Activated naive CD8-positive, alpha-beta T cell treated with anti-CD3 and anti-CD28 coated beads, Interleukin-2, amount 50 U/mL, for 24 hours (primary cell): ENCODE data around the gene CD46.

Experiments
- ATAC-seq: fragments of 150-1000 bp; cut with Tn5 transposase; one replicate; pipeline ENCODE4 v1.10.0; 2021
- DNase-seq: peaks from one replicate; pipeline ENCODE4 v3.0.0; 2021
- H3K27ac Mint-ChIP-seq: one replicate; pipeline ENCODE4 v1.8.0; 2021; ENCODE audit warnings: mild to moderate bottlenecking, mixed read lengths
- H3K27me3 Mint-ChIP-seq: one replicate; pipeline ENCODE4 v1.8.0; 2021; ENCODE audit warnings: mixed read lengths
- H3K36me3 Mint-ChIP-seq: one replicate; pipeline ENCODE4 v1.8.0; 2021; ENCODE audit warnings: low read depth, mixed read lengths
- H3K4me1 Mint-ChIP-seq: one replicate; pipeline ENCODE4 v1.8.0; 2021; ENCODE audit warnings: mixed read lengths
- H3K4me3 Mint-ChIP-seq: one replicate; pipeline ENCODE4 v1.8.0; 2021; ENCODE audit warnings: mild to moderate bottlenecking, moderate library complexity, mixed read lengths
- H3K9me3 Mint-ChIP-seq: one replicate; pipeline ENCODE4 v1.8.0; 2021; ENCODE audit warnings: mixed read lengths

The CD46 gene

GRCh38 chr1:207798847-207799246, 47.0 kb downstream of the CD46 start:
- DNase-seq (no peak), ATAC-seq (peak; percentile 58)
- peaks cover 35% of the 10 kb centered on the region for H3K4me1 Mint-ChIP-seq
- H3K27me3 Mint-ChIP-seq: no peaks in the 10 kb centered on the region
- H3K4me3 Mint-ChIP-seq: no peak overlapping the region
- no peaks in the 10 kb centered on the region for H3K9me3 Mint-ChIP-seq
- H3K36me3 Mint-ChIP-seq: peaks cover 3% of the 10 kb centered on the region
- no peak overlapping the region for H3K27ac Mint-ChIP-seq

GRCh38 chr1:207799989-207800648, 48.3 kb downstream of the CD46 start:
- no peak for ATAC-seq
- DNase-seq: no peak
- Mint-ChIP-seq H3K9me3 (no peaks in the 10 kb centered on the region), H3K4me3 (no peak overlapping the region), H3K4me1 (peaks cover 35% of the 10 kb centered on the region), H3K27ac (no peak overlapping the region), H3K27me3 (no peaks in the 10 kb centered on the region), H3K36me3 (peaks cover 6% of the 10 kb centered on the region)

GRCh38 chr1:207801819-207802218, 50.0 kb downstream of the CD46 start:
- Mint-ChIP-seq H3K36me3 (peaks cover 7% of the 10 kb centered on the region), H3K4me1 (peaks cover 37% of the 10 kb centered on the region)

GRCh38 chr1:207803678-207804077, 51.8 kb downstream of the CD46 start:
- Mint-ChIP-seq H3K27me3 (no peaks in the 10 kb centered on the region), H3K4me3 (no peak overlapping the region), H3K36me3 (peaks cover 15% of the 10 kb centered on the region), H3K27ac (no peak overlapping the region), H3K9me3 (no peaks in the 10 kb centered on the region), H3K4me1 (peaks cover 36% of the 10 kb centered on the region)
- ATAC-seq (no peak), DNase-seq (no peak)

More at GRCh38 chr1:207801819-207802218, 50.0 kb downstream of the CD46 start:
- ATAC-seq (no peak), DNase-seq (no peak)
- no peaks in the 10 kb centered on the region for H3K27me3 Mint-ChIP-seq
- H3K4me3 Mint-ChIP-seq: no peak overlapping the region
- no peaks in the 10 kb centered on the region for H3K9me3 Mint-ChIP-seq
- no peak overlapping the region for H3K27ac Mint-ChIP-seq

GRCh38 chr1:207804721-207805468, 53.0 kb downstream of the CD46 start:
- Mint-ChIP-seq H3K4me1 (peaks cover 30% of the 10 kb centered on the region), H3K27ac (no peak overlapping the region)

GRCh38 chr1:207805841-207806421, 54.1 kb downstream of the CD46 start:
- H3K36me3 Mint-ChIP-seq: peaks cover 24% of the 10 kb centered on the region
- H3K4me3 Mint-ChIP-seq: no peak overlapping the region
- DNase-seq (no peak), ATAC-seq (no peak)
- peak overlapping the region; percentile 35 for H3K27ac Mint-ChIP-seq
- H3K4me1 Mint-ChIP-seq: peaks cover 35% of the 10 kb centered on the region
- no peaks in the 10 kb centered on the region for H3K9me3 Mint-ChIP-seq
- no peaks in the 10 kb centered on the region for H3K27me3 Mint-ChIP-seq

More at GRCh38 chr1:207804721-207805468, 53.0 kb downstream of the CD46 start:
- ATAC-seq: no peak
- no peaks in the 10 kb centered on the region for H3K27me3 Mint-ChIP-seq
- no peak for DNase-seq
- no peaks in the 10 kb centered on the region for H3K9me3 Mint-ChIP-seq
- no peak overlapping the region for H3K4me3 Mint-ChIP-seq
- peaks cover 19% of the 10 kb centered on the region for H3K36me3 Mint-ChIP-seq

GRCh38 chr1:207806531-207807325, 54.9 kb downstream of the CD46 start:
- no peaks in the 10 kb centered on the region for H3K27me3 Mint-ChIP-seq
- no peaks in the 10 kb centered on the region for H3K9me3 Mint-ChIP-seq
- H3K4me3 Mint-ChIP-seq: no peak overlapping the region
- DNase-seq: no peak
- no peak for ATAC-seq
- H3K4me1 Mint-ChIP-seq: peaks cover 37% of the 10 kb centered on the region
- peaks cover 24% of the 10 kb centered on the region for H3K36me3 Mint-ChIP-seq
- peak overlapping the region; percentile 74 for H3K27ac Mint-ChIP-seq

GRCh38 chr1:207807326-207807689, 55.5 kb downstream of the CD46 start:
- Mint-ChIP-seq H3K27ac (peak overlapping the region; percentile 74), H3K4me1 (peaks cover 43% of the 10 kb centered on the region), H3K36me3 (peaks cover 27% of the 10 kb centered on the region), H3K27me3 (no peaks in the 10 kb centered on the region), H3K9me3 (no peaks in the 10 kb centered on the region), H3K4me3 (no peak overlapping the region)
- no peak for ATAC-seq
- DNase-seq: no peak

GRCh38 chr1:207807690-207808321, 56.0 kb downstream of the CD46 start:
- Mint-ChIP-seq H3K4me1 (peaks cover 43% of the 10 kb centered on the region), H3K4me3 (no peak overlapping the region), H3K27me3 (no peaks in the 10 kb centered on the region), H3K36me3 (peaks cover 27% of the 10 kb centered on the region), H3K27ac (peak overlapping the region; percentile 74), H3K9me3 (no peaks in the 10 kb centered on the region)
- ATAC-seq (no peak), DNase-seq (no peak)

GRCh38 chr1:207808322-207808705, 56.5 kb downstream of the CD46 start:
- no peak for DNase-seq
- Mint-ChIP-seq H3K9me3 (no peaks in the 10 kb centered on the region), H3K27ac (peak overlapping the region; percentile 12), H3K4me1 (peaks cover 46% of the 10 kb centered on the region), H3K27me3 (no peaks in the 10 kb centered on the region), H3K4me3 (no peak overlapping the region), H3K36me3 (peaks cover 27% of the 10 kb centered on the region)
- ATAC-seq: no peak

GRCh38 chr1:207808911-207809555, 57.2 kb downstream of the CD46 start:
- Mint-ChIP-seq H3K27me3 (no peaks in the 10 kb centered on the region), H3K36me3 (peaks cover 28% of the 10 kb centered on the region), H3K4me1 (peaks cover 47% of the 10 kb centered on the region), H3K27ac (peak overlapping the region; percentile 36), H3K4me3 (no peak overlapping the region), H3K9me3 (no peaks in the 10 kb centered on the region)
- DNase-seq: no peak
- no peak for ATAC-seq

- no peak overlapping the region for H3K4me3 Mint-ChIP-seq
- H3K27ac Mint-ChIP-seq: peak overlapping the region; percentile 53
- H3K4me1 Mint-ChIP-seq: peaks cover 59% of the 10 kb centered on the region
- DNase-seq (no peak), ATAC-seq (peak; percentile 23)
- H3K36me3 Mint-ChIP-seq: peaks cover 35% of the 10 kb centered on the region
- H3K27me3 Mint-ChIP-seq: no peaks in the 10 kb centered on the region
- no peaks in the 10 kb centered on the region for H3K9me3 Mint-ChIP-seq
Measured at GRCh38 chr1:207810173-207810572, 58.3 kb downstream of the CD46 start.

- peaks cover 64% of the 10 kb centered on the region for H3K4me1 Mint-ChIP-seq
- H3K9me3 Mint-ChIP-seq: no peaks in the 10 kb centered on the region
- H3K36me3 Mint-ChIP-seq: peaks cover 38% of the 10 kb centered on the region
- H3K27ac Mint-ChIP-seq: peak overlapping the region; percentile 52
- DNase-seq (no peak), ATAC-seq (no peak)
- H3K4me3 Mint-ChIP-seq: no peak overlapping the region
- no peaks in the 10 kb centered on the region for H3K27me3 Mint-ChIP-seq
Measured at GRCh38 chr1:207810606-207811295, 58.9 kb downstream of the CD46 start.
